ENCODE data around the gene CBFA2T3.

DNA sequence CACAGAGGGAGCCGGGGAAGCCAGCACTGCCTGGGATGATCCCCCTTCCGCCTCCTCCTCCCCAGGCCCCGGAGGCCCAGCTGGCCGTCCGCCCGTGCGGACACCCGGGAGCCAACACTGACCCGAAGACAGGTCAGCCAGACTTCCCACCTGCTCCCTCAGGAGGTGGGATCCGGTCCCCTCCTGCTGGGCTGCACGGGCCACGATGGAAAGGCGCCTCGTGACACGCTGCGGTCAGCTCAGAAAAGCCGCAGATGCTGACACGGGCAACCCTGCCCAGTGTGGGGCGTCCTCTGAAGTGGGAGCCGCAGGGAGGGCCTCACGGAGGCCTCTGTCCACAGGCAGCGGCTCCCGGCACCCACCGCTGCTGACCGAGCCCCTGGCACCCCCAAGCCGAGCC lies 49.3 kb downstream of the CBFA2T3 start:
- TF ChIP-seq CREB1 (IDR thresholded peaks at IDR 0.05; ENCODE audit: low read depth): no peak
- no peak for TF ChIP-seq REST (IDR thresholded peaks at IDR 0.05; ENCODE audit: low read depth)
- no peak for TF ChIP-seq EP300 (IDR thresholded peaks at IDR 0.05; ENCODE audit: borderline replicate concordance)
- no peak for TF ChIP-seq CEBPB (IDR thresholded peaks at IDR 0.05)
- TF ChIP-seq, protein P1, sequence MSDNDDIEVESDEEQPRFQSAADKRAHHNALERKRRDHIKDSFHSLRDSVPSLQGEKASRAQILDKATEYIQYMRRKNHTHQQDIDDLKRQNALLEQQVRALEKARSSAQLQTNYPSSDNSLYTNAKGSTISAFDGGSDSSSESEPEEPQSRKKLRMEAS (IDR thresholded peaks at IDR 0.05): no peak
- no peak for TF ChIP-seq YY1 (IDR thresholded peaks at IDR 0.05; ENCODE audit: low read depth)
- no peak for TF ChIP-seq TEAD4 (IDR thresholded peaks at IDR 0.05)
- TF ChIP-seq, protein P2, sequence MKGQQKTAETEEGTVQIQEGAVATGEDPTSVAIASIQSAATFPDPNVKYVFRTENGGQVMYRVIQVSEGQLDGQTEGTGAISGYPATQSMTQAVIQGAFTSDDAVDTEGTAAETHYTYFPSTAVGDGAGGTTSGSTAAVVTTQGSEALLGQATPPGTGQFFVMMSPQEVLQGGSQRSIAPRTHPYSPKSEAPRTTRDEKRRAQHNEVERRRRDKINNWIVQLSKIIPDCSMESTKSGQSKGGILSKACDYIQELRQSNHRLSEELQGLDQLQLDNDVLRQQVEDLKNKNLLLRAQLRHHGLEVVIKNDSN (IDR thresholded peaks at IDR 0.05): no peak
- no peak for TF ChIP-seq TCF12 (IDR thresholded peaks at IDR 0.05; ENCODE audit: low read depth)
- no peak for TF ChIP-seq ZBTB7A (IDR thresholded peaks at IDR 0.05; ENCODE audit: low read depth)
- no peak for TF ChIP-seq RAD21 (IDR thresholded peaks at IDR 0.05; ENCODE audit: low read depth)
- no peak for TF ChIP-seq TAF1 (IDR thresholded peaks at IDR 0.05; ENCODE audit: low read depth)
- TF ChIP-seq FOXM1 (IDR thresholded peaks at IDR 0.05; ENCODE audit: borderline replicate concordance, low read depth): no peak
